NCI-H128 (cell line): Measurements from ENCODE around the gene ULK1.
A peak's percentile ranks its signal among the peaks of the same experiment; 100 is the strongest.
"Not testable (repeated sequence)": the region's sequence is repeated elsewhere in the genome, so short reads cannot be mapped to it uniquely, and the experiment has no call there.

ENCODE experiments used
- DNase-seq: peaks from one replicate; lab custom pipeline; 2025; ENCODE audit not compliant: unreplicated experiment; lab: John Stamatoyannopoulos, UW

Gene ULK1

DNA sequence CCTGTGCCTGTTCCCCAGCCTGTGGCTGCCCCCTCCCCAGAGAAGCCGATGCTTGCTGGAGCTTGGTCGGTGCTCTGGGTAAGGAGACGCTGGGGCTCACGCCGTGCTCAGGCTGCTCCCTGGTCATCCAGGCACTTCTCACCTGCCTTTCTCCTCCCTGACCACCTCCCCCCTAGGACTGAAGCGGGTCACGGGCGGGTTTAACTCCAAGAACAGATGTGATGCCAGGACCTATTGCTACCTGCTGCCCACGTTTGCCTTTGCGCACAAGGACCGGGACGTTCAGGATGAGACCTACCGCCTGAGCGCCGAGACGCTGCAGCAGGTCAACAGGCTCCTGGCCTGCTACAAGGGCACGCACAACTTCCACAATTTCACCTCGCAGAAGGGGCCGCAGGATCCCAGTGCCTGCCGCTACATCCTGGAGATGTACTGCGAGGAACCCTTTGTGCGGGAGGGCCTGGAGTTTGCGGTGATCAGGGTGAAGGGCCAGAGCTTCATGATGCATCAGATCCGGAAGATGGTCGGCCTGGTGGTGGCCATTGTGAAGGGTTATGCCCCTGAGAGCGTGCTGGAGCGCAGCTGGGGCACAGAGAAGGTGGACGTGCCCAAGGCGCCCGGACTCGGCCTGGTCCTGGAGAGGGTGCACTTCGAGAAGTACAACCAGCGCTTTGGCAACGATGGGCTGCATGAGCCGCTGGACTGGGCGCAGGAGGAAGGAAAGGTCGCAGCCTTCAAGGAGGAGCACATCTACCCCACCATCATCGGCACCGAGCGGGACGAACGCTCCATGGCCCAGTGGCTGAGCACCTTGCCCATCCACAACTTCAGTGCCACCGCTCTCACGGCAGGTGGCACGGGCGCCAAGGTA is 46.9 kb downstream of the ULK1 start:
- no peak for DNase-seq

DNA sequence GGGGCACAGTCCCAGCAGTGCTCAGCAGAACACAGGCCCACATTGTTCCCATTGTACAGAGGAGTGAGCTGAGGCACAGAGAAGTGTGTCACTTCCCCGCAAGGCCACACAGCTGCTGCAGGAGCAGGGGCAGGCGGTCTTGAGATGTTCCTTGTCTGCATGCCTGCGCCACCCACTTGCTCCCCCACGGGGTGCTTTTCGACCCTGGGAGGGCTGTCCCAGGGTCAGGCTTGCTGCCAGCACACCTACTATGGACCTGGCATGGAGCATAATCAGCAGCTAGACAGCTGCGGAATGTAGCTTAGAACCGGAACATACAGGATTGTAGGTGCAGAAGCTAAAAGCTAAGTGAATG is 47.5 kb downstream of the ULK1 start:
- DNase-seq = no peak

DNA sequence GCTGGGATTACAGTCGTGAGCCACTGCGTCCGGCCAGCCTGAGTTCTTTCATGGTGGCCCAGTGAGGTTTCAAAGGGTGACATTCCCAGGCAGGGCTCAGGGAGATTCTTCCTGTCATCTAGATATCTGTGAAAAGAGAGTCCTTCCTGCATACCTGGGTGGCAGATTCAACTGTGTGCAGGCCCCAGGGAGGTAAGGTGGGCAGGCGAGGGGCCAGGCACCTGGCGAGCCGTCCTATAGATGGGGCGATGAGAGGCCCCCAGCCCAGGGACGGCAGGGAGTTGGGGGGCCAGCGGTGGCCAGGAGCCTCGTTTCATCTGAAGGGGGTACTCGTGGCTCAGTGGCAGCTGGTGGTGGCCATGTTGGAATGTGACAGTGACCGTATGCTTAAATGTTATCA is 48.2 kb downstream of the ULK1 start:
- DNase-seq = no peak

DNA sequence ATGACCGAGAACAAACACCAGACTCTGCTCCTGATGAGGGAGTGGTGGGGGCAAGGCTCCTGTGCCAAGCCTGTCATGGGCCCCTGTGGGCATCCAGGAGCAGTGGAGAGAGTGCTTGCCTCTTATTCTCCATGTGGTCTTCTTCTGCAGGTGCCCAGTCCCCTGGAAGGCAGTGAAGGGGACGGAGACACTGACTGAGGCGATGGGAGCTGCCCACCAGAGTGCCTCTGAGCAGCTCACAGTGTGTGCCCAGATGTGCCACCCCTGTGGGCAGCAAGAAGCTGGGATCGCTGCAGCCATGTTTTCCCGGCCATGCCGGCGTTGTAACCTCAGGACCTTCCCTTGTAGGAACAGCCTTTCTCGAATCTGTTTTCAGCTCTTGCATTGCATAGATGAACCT is 49.0 kb downstream of the ULK1 start:
- DNase-seq = no peak

DNA sequence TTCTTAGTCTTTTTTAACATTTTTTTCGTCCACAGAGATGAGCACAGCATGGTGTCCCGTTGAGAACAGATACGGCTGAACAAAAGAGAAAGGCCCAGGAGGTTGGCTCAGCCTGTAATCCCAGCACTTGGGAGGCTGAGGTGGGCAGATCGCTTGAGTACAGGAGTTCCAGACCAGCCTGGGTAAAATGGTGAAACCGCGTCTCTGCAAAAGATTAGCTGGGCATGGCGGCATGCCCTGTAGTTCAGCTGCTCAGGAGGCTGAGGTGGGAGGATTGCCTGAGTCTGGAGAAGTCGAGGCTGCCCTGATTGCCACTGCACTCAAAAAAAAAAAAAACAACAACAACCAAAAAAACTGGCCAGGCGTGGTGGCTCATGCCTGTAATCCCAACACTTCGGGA is 49.5 kb downstream of the ULK1 start:
- DNase-seq = no peak

DNA sequence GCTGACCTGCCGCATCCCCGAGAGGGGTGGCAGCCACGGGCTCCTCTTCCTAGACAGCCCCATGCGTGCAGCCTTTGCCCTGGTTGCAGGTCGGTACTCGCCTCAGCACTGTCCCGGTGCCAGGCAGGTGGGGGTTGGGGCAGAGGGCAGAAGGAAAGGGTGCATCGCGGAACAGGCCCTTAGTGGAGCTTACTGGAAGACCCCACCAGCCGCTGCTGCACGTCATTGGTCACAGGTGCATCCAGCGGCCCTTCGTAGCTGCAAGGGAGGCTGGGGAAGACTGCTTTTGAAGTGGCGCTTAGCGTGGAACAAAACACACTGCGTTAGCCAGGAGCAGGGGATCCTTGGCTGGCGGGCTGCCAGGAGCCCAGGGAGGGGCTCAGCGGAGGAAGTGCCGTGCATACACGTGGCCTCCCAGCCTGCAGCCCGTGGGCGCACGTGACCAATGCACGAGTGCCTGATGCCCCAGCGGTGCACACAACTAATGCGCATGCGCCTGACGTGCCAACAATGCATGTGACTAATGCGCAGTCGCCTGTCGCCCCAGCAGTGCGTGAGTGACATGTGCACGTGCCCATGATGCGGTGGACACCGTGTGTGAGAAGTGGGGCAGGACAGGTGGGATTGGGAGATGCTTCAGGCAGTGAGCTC is 50.3 kb downstream of the ULK1 start:
- no peak for DNase-seq

DNA sequence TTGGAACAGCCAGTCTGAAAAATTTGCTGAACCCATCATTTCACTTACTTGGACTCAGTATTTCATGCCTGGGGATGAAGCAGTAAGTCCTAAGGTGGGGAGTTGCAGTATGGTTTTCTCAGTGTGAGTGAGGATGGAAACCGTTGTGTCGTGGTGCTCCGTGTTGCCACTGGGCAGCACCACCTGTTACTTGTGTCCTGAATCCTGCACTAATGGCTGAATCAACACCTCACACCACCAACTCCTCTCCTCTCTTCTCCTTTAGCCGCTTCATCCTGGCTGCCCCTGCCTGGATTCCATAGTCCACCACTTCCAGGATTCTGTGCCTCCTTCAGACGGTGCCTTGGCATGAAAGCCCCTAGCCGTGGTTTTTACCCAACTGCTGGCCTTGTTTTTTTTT is 52.3 kb downstream of the ULK1 start:
- DNase-seq = no peak

DNA sequence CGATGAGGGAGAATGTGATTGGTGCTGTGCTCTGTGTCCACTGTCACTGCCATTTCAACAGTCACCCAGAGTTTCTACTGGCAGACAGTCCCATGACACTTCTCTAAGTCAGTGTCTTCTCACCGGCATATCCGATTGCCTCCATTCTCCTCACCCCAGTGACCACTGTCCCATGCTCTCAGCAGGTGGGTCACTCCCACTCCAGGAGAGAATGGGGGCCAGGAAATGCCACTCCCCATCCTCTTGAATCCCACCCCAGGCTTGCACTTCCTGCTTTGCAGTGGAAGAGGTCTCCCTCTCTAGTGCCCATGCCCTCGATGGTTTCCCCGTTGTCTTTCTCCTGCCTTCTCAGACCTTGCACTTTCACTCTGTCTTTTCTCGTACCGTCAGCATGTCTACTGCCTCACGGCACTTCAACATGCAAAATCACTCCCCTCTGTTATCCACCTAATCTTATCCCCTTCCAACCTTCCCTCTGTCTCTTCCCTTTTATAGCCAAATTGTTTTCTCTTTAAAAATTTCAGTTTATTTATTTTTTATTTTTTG is 53.1 kb downstream of the ULK1 start:
- DNase-seq = no peak

DNA sequence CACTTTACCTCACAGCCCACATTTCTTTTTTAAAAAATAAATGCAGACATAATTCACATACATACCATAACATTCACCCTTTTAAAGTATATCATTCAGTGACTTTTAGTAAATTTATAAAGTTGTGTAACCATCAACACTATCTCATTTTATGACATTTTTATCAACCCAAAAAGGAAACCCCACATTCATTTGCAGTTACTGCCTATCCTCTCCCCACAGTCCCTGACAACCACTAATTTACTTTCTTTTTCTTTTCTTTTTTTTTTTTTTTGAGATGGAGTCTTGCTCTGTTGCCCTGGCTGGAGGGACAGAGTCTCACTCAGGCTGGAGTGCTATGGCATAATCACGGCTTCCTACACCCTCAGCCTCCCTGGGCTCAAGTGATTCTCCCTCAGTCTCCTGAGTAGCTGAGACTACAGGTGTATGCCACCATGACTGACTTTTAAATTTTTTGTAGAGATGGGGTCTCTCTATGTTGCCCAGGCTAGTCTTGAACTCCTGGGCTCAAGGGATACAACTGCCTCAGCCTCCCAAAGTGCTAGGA is 53.8 kb downstream of the ULK1 start:
- no peak for DNase-seq

DNA sequence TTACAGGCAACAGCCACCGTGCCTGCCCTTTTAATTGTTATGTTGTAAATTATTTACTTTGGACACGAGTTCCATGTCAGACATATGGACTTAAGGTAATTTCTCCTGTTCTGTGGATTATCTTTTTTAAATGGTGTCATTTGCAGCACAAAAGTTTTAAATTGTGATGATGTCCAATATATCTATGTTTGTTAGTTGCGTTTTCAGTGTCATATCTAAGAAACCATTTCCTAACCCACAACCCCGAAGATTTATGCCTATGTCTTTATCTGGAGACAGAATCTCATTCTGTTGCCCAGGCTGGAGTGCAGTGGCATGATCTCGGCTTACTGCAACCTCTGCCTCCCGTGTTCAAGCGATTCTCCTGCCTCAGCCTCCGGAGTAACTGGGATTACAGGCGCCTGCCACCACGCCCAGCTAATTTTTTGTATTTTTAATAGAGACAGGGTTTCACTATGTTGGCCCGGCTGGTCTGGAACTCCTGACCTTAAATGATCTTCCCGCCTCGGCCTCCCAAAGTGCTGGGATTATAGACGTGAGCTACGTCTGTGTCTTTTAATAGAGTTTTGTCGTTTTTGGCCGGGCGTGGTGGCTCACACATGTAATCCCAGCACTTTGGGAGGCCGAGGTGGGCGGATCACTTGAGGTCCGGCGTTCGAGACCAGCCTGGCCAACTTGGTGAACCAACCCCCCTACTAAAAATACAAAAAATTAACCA is 54.5 kb downstream of the ULK1 start:
- DNase-seq = not testable (repeated sequence)

DNA sequence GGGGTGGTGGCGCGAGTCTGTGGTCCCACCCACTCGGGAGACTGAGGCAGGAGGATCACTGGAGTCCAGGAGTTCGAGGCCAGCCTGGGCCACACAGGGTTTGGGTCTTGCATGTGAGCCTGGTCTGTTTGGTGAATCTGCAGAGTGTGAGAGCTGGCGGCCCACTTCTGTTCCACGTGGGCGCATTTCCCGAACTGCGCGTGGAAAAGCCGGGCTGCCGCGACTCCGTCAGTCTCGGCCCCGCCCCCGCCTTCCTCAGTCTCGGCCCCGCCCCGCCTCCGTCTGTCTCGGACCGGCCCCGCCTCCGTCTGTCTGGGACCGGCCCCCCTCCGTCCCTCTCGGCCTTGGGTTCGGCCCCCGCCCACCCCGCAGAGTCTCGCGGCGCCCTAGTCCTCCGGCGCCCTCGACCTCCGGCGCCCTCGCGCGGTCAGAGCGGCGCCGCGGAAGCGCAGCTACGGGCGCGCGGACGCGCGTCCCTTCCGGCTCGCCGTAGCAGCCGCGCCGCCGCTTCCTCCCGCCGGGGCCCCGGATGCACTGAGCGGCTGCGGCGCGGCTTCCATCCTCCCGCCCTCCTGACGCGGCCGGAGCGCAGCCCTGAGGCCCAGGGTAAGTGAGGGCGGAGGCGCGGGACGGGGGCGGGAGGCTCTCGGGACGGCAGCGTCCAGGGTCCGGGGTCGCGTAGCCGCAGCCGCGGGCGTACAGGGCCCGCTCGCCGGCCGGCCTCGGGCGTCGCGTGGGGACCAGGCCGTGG is 55.2 kb downstream of the ULK1 start, which contains the start of gene EP400:
EP400 (plus strand) TSS at position 512 of the 751 bp plus-strand sequence. CDS start 10,678 bp downstream, outside the sequence.
- DNase-seq = peak; percentile 69

DNA sequence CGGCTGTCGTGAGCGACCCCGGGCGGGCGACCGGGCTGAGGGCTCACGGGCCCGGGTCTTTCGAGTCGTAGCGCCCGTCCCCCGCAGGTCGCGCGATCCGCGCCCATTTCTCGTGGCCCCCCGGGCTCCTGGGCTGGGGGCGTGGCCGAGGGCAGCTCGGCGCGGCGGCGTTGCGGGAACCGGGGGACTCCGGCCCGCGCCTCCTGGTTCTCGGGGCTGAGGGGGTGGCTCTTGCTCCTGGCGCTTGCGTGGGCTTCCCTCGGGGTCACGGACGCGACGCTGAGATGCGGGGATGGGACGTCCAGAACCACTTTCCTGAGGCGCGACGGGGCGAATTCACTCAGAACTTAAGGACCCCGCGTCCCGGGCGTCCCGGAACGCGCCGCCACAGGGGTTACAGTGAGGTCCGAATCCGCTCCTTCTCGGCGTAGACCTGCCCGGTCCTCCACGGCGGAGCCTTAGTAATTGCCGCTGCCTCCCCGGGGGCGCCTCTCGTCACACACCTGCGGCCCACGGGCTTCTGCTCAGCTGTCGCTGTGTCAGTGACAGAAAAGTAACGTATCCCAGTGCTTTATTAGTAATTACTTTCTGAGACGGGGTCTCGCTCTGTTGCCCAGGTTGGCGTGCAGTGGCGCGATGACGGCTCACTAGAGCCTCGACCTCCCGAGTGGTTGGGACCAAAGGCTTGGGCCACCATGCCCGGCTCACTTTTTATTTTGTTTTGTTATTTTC is 55.9 kb downstream of the ULK1 start:
- no peak for DNase-seq

DNA sequence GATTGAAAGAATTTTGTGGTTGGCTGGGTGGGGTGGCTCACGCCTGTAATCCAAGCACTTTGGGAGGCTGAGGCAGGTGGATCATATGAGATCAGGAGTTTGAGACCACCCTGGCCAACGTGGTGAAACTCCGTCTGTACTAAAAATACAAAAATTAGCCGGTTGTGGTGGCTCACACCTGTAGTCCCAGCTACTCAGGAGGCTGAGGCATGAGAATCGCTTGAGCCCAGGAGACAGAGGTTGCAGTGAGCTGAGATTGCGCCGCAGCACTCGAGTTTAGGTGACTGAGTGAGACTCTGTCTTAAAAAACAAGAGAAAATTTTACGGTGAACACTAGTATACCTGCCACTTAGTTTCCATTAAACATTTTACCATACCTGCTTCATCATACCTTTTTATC is 59.4 kb downstream of the ULK1 start:
- DNase-seq = not testable (repeated sequence)

DNA sequence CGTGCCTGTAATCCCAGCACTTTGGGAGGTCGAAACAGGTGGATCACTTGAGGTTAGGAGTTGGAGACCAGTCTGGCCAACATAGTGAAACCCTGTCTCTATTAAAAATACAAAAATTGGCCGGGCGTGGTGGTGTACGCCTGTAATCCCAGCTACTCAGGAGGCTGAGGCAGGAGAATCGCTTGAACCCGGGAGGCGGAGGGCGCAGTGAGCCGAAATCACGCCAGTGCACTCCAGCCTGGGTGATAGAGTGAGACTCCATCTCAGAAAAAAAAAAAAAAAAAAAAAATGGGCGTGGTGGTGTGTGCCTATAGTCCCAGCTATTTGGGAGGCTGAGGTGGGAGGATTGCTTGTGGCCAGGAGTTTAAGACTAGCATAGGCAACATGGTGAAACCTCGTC is 60.0 kb downstream of the ULK1 start:
- DNase-seq = not testable (repeated sequence)

DNA sequence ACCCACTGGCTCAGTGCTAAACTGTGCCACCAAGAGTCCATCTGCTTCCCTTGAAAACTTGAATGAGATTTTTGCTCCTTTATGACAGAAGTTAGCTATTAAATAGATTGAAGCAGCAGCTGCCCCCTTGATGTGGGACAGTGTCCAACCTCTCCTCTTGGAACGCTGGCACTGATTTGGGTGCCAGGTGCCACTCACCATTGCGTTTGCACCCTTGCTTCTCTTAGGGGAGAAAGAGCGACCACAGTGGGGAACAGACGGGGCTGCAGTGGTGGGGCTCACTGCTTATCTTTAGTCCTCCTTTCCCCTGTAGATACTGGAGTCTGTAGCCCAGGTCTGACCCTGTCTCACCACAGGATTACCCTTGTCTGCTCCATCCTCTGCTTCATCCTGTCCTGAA is 64.7 kb downstream of the ULK1 start:
- DNase-seq = no peak

DNA sequence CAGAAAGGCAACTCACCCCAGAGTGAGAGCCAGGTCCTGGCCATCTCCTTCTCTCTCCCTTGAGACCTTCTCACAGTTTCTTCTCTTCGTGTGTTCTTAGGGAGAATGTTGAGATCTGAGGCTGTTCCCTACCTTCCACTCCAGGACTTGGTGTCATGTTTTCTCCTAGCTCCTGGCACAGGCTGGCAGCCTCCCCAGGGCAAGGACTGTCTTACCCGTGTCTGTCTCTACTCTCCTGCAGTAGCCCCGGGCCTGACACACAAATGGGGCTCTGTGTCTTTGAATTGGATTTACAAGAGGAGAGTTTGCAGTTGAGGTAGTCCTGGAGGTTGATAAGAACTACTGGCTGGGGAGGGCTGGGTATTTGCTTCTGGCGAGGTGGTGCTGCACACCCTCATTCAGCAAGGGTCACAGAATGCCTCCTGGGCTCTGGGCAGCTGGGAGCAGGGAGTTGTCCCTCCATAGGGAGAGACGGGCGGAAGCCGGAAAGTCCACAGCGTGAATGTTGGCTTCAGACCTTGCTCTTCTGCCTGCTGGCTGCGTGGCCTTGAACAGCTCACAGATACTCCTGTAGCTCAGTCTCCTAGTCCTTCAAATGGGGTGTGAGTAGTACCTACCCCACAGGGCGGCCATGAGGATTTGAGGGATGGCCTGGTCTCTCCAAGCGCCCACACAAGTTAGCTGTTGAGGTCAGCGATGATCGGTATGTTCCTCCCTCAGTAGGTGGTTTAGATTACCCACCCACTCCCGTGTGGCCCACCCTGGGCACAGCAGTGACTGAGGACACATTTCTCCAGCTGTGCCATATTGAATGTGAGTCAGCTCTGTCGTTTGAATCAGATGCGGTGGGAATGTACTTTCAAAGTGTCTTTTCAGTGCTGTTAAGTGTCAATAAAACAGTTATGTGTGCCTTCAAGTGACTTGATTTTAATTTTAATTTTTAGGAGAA is 65.5 kb downstream of the ULK1 start:
- no peak for DNase-seq

DNA sequence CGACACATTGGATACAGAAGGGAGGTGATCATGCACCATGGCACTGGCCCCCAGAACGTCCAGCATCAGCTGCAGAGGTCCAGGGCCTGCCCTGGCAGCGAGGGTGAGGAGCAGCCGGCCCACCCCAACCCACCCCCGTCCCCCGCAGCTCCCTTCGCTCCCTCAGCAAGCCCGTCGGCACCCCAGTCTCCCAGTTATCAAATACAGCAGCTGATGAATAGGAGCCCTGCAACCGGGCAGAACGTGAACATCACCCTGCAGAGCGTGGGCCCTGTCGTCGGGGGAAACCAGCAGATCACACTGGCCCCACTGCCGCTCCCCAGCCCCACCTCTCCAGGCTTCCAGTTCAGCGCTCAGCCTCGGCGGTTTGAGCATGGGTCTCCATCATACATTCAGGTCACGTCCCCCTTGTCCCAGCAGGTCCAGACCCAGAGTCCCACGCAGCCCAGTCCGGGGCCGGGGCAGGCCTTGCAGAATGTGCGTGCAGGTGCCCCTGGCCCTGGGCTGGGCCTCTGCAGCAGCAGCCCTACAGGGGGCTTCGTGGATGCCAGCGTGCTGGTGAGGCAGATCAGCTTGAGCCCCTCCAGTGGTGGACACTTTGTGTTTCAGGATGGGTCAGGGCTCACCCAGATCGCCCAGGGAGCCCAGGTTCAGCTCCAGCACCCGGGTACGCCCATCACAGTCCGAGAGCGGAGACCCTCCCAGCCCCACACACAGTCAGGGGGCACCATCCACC is 66.3 kb downstream of the ULK1 start:
- not testable (repeated sequence) for DNase-seq

DNA sequence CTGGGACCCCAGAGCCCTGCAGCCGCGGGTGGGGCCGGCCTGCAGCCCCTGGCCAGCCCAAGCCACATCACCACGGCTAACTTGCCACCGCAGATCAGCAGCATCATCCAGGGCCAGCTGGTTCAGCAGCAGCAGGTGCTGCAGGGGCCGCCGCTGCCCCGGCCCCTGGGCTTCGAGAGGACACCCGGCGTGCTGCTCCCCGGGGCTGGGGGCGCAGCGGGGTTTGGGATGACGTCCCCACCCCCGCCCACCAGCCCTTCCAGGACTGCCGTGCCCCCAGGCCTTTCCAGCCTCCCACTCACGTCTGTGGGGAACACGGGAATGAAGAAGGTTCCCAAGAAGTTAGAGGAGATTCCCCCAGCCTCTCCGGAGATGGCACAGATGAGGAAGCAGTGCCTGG is 66.9 kb downstream of the ULK1 start:
- not testable (repeated sequence) for DNase-seq
